CD4-positive, alpha-beta T cell (primary cell): ENCODE results near the gene TEKT3. TPM values are rescaled to one million over a fixed set of nuclear protein-coding genes. Genes with fewer than 3 reads are reported as not detected.

ENCODE experiments used
- ATAC-seq: fragments of 200-7000 bp; cut with Tn5 transposase; one replicate; pipeline ENCODE4 v1.10.0; 2022; ENCODE audit warnings: mild to moderate bottlenecking; ENCODE audit not compliant: poor library complexity
- CTCF ChIA-PET: fragments of 350-600 bp; sonication (Branson Sonifier 250); formaldehyde crosslinking; loops from one replicate; lab custom pipeline; 2021; ENCODE audit warnings: antibody characterized with exemption, inconsistent platforms; lab: Charles Lee
- POLR2A ChIA-PET: fragments of 350-600 bp; sonication (Branson Sonifier 250); formaldehyde crosslinking; loops from one replicate; lab custom pipeline; 2021; ENCODE audit warnings: antibody characterized with exemption, inconsistent platforms; lab: Charles Lee
- DNase-seq, 14 experiments: peaks; one replicate each; pipeline ENCODE4 v3.0.0-alpha.2; 2013 to 2020; ENCODE audit warnings: mixed read lengths in 2 of 14
- H3K27ac ChIP-seq, 2 donors: one replicate each; pipeline versions ENCODE4 v1.5.1 to v1.7.0; 2013; ENCODE audit warnings: low read length in 2 of 2, low read depth in 1 of 2, mild to moderate bottlenecking in 1 of 2
- H3K27me3 ChIP-seq, 2 experiments: 1 replicate in 1 of 2; 2 replicates in 1 of 2; pipeline versions ENCODE4 v1.6.1 to v1.7.0; 2013; ENCODE audit warnings: low read length in 2 of 2, control low read depth in 1 of 2, mild to moderate bottlenecking in 1 of 2, moderate library complexity in 1 of 2; ENCODE audit not compliant: insufficient read depth in 2 of 2, control insufficient read depth in 1 of 2
- H3K36me3 ChIP-seq: one replicate; pipeline ENCODE4 v1.6.1; 2013; ENCODE audit warnings: low read length, control low read depth; ENCODE audit not compliant: insufficient read depth
- H3K4me1 ChIP-seq: one replicate; pipeline ENCODE4 v1.6.1; 2013; ENCODE audit warnings: low read length, control low read depth; ENCODE audit not compliant: insufficient read depth
- H3K4me3 ChIP-seq: one replicate; pipeline ENCODE4 v1.5.1; 2013; ENCODE audit warnings: mild to moderate bottlenecking, low read length, moderate library complexity
- H3K9me3 ChIP-seq, 2 experiments: 1 replicate in 1 of 2; 2 replicates in 1 of 2; pipeline versions ENCODE4 v1.6.1 to v1.7.0; 2013; ENCODE audit warnings: low read length in 2 of 2, mild to moderate bottlenecking in 2 of 2, control low read depth in 1 of 2, moderate library complexity in 1 of 2; ENCODE audit not compliant: control insufficient read depth in 1 of 2, insufficient read depth in 1 of 2
- H3K27ac Mint-ChIP-seq: one replicate; pipeline ENCODE4 v1.8.0; 2020; ENCODE audit warnings: mixed read lengths
- H3K27me3 Mint-ChIP-seq: one replicate; pipeline ENCODE4 v1.8.0; 2021; ENCODE audit warnings: mixed read lengths
- H3K36me3 Mint-ChIP-seq: one replicate; pipeline ENCODE4 v1.8.0; 2021; ENCODE audit warnings: low read depth, mixed read lengths
- H3K4me1 Mint-ChIP-seq: one replicate; pipeline ENCODE4 v1.8.0; 2021; ENCODE audit warnings: low read depth, mixed read lengths
- H3K4me3 Mint-ChIP-seq: one replicate; pipeline ENCODE4 v1.8.0; 2020; ENCODE audit warnings: mild to moderate bottlenecking, mixed read lengths
- H3K9me3 Mint-ChIP-seq: one replicate; pipeline ENCODE4 v1.8.0; 2020; ENCODE audit warnings: mixed read lengths
- CTCF ChIP-seq: fragments of 200-600 bp; IDR thresholded peaks from one replicate; pipeline ENCODE4 v1.8.0; 2022; ENCODE audit warnings: antibody characterized with exemption, mild to moderate bottlenecking
- intact Hi-C, 2 experiments: fragments of 100-400 bp; cut with DNase I in 1 of 2; cut with micrococcal nuclease in 1 of 2; formaldehyde crosslinking; loops; one replicate each; pipeline versions ENCODE4 v1.15.1 to v1.9.0; 2023 to 2025; cut with DNase I, micrococcal nuclease
- total RNA-seq, 174 experiments: library from RNA in 2 of 174; stranded (reverse) in 2 of 174; gene quantifications; one replicate each; pipeline ENCODE4 v1.2.3 and lab custom pipeline; 2021 to 2026

The TEKT3 gene
- total RNA-seq, 2 experiments from 2014 or later = not detected

DNA sequence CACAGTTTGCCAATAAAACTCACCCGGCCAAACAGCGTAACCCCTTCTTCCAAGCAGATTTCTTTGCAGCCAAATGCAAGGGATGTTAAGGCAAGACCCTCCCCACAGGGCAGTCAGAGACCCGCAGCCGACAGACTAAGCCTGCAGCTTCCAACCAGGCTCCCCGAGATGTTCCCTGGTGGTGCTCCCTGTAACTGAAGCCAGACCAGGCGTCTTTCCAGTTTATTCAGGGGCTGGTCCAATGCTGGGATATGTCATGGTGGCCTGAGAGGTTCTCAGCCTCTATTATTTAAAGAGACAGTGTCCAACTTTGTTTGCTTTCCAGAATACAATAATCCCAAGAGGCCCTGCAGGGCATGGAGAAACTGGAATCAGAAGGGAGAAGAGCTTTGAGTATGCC lies 76.3 kb downstream of the TEKT3 start, which contains the start of gene PMP22:
Gene PMP22 (minus strand): TSS at position 196 of the 400 bp plus-strand sequence. CDS start 4,599 bp downstream, outside the sequence.
- peaks cover 19% of the 10 kb centered on the region for H3K4me1 ChIP-seq
- ChIA-PET POLR2A (no interaction called here), CTCF (no interaction called here)
- no peak within 1 kb of the TSS for H3K27ac Mint-ChIP-seq
- no peak within 1 kb of the TSS for H3K27ac ChIP-seq
- no peaks in the 10 kb centered on the region for H3K36me3 Mint-ChIP-seq
- peaks cover 4% of the 10 kb centered on the region for H3K4me1 Mint-ChIP-seq
- peaks cover 68% of the 10 kb centered on the region for H3K27me3 Mint-ChIP-seq
- intact Hi-C loops = no loop called here
- H3K27me3 ChIP-seq = peaks cover 48 to 53% of the 10 kb centered on the region in 2 experiments
- no peak within 1 kb of the TSS for H3K4me3 ChIP-seq
- no peak for TF ChIP-seq CTCF
- H3K4me3 Mint-ChIP-seq = no peak within 1 kb of the TSS
- no peaks in the 10 kb centered on the region for H3K9me3 Mint-ChIP-seq
- H3K9me3 ChIP-seq = peaks cover 0 to 10% of the 10 kb centered on the region in 2 experiments
- no peaks in the 10 kb centered on the region for H3K36me3 ChIP-seq
- ATAC-seq (no peak), DNase-seq (no peak)

GRCh38 chr17:15264542-15264941 lies 76.9 kb downstream of the TEKT3 start:
- Mint-ChIP-seq H3K36me3 (no peaks in the 10 kb centered on the region), H3K9me3 (no peaks in the 10 kb centered on the region), H3K4me3 (no peak overlapping the region), H3K27me3 (peaks cover 71% of the 10 kb centered on the region), H3K4me1 (peaks cover 6% of the 10 kb centered on the region), H3K27ac (no peak overlapping the region)
- DNase-seq (no peak), ATAC-seq (no peak)
- ChIA-PET POLR2A (no interaction called here), CTCF (no interaction called here)
- H3K36me3 ChIP-seq = no peaks in the 10 kb centered on the region
- intact Hi-C loops = no loop called here
- no peak for TF ChIP-seq CTCF
- peaks cover 48 to 57% of the 10 kb centered on the region in 2 experiments for H3K27me3 ChIP-seq
- H3K4me3 ChIP-seq = no peak overlapping the region
- H3K4me1 ChIP-seq = peaks cover 19% of the 10 kb centered on the region
- peaks cover 0 to 10% of the 10 kb centered on the region in 2 experiments for H3K9me3 ChIP-seq
- H3K27ac ChIP-seq = no peak overlapping the region

DNA sequence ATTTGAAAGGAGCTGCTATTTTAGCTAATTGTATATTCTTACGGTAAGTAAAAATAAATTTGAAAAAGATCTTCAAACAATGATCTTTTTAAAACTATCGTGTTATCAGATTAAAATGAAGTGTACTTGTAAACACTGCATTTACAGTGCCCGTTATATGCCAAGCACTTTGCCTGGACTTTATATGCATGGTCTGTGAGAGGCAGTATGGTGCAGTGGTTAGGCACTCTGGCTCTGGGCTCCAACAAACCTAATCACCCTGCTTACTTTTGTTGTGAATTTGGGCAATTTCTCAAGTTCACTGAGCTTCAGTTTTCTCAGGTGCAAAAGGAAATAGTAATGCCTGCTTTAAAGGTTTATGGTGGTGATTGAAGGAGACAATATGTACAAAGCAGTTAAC lies 77.7 kb downstream of the TEKT3 start:
- Mint-ChIP-seq H3K4me1 (peaks cover 6% of the 10 kb centered on the region), H3K36me3 (no peaks in the 10 kb centered on the region), H3K9me3 (no peaks in the 10 kb centered on the region), H3K27ac (no peak overlapping the region), H3K4me3 (no peak overlapping the region), H3K27me3 (peaks cover 79% of the 10 kb centered on the region)
- H3K4me3 ChIP-seq = no peak overlapping the region
- ATAC-seq (no peak), DNase-seq (no peak)
- H3K9me3 ChIP-seq = peaks cover 0 to 10% of the 10 kb centered on the region in 2 experiments
- CTCF ChIA-PET = no interaction called here
- POLR2A ChIA-PET = no interaction called here
- H3K27me3 ChIP-seq = peaks cover 55 to 57% of the 10 kb centered on the region in 2 experiments
- no peaks in the 10 kb centered on the region for H3K36me3 ChIP-seq
- H3K27ac ChIP-seq = no peak overlapping the region
- H3K4me1 ChIP-seq = peaks cover 19% of the 10 kb centered on the region
- TF ChIP-seq CTCF = no peak
- intact Hi-C loops = no loop called here
